GOT3 (cell line): ENCODE data around the gene SPOCK1.

Experiments
- DNase-seq: peaks from one replicate; lab custom pipeline; 2025; ENCODE audit warnings: mixed read lengths; lab: John Stamatoyannopoulos, UW

Gene SPOCK1

DNA sequence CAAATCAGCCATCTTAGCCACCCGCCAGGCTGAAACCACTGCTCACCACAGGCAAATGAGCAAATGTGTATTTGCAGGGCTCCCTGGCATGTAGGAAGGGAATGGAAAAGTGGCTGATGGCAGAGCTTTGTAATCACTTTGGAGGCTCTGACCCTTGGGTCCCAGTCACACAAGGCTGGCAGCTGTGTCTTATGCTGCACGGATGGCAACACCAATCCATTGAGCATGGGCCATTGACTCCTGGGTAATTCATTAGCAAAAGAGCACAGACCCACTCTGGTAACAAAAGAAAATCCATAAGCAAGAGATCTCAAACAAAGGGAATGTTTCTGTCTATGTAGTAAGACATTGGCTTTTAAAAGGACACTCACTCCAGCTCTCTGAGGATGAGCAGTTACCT, 57.6 kb downstream of the SPOCK1 start:
- DNase-seq = no peak

- DNase-seq = no peak
These were observed 58.3 kb downstream of the SPOCK1 start for GRCh38 chr5:137440795-137441194.

DNA sequence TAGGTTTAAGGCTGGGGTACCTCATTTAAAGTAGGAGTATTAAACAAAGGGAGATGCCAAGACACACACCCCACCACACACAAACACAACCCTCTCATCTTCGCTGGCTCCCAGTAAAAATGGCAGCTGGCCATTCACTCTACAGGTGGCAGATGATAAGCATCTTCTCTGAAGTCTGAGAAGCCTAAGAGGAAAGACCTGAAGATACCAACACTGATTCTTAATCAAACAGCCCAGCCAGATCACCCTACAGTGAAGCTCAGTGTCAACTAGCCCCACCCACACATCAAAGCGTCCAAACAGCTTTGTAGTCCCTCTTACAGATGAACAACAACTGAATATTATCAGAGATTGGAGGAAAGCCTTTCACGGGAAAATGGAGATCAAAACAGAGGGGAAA, 59.5 kb downstream of the SPOCK1 start:
- no peak for DNase-seq

DNA sequence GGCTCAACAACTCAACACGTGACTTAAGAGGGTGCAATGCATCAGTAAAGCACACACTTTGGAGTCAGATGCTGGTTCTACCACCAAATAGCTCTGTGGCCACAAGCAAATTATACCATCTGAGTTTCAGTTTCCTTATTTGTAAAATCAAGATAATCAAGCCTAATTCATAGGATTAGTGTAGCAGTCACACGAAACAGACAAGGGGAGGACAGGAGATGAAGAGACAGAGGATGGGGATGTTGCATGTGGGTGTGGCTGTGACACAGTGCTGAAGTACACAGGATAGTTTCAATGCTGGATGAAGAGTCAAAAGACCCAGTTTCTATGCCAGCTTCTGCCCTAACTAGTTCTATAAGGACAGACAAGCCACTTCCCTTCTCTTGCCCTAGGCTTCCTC, 60.2 kb downstream of the SPOCK1 start:
- no peak for DNase-seq

- DNase-seq = no peak
These were observed 61.4 kb downstream of the SPOCK1 start for GRCh38 chr5:137437774-137438173.

DNA sequence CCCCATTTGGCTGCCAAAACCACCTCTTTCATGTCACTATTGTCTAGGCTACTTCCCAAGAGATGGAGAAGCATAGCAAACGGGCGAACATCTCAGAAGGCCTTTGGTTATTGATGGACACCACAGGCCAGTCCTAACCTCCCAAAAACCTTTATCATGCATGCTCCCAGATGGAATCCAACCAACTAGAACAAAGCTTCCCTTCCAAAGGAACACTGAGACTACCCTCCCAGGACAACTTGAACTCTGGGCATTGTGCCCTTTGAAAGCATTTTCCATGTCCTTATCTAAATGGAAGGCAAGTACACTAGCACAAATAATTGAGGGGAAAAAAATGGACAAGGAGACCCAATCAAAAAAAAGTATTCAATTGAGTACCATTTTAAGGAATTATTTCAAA, 65.6 kb downstream of the SPOCK1 start:
- no peak for DNase-seq

GRCh38 chr5:137432376-137432775, 66.8 kb downstream of the SPOCK1 start:
- DNase-seq = no peak

GRCh38 chr5:137431051-137431450, 68.1 kb downstream of the SPOCK1 start:
- DNase-seq = no peak

DNA sequence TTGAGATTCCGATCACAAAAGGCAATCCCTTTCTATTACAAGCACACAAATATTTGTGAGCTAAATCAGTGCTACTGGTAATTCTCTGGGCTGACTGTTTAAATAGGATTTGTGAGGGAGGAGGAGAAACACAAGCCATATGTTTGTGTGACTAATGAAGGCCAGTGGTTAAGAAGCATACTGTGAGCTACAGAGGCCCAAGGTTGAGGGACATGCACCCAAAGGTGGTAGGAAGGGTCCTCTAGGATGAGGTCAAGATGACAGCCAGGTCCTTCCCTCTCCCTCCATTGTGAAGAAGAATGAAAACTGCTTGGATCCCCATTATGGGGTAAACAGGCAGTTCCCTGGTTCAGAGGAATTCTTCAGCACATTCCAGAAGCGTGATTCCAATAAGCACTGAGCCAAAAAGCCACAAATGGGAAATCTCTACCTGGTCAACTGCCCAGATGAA, 83.9 kb downstream of the SPOCK1 start:
- no peak for DNase-seq

- DNase-seq = no peak
These were observed 84.9 kb downstream of the SPOCK1 start for GRCh38 chr5:137414112-137414755.

- no peak for DNase-seq
These were observed 87.0 kb downstream of the SPOCK1 start for GRCh38 chr5:137412136-137412535.

- no peak for DNase-seq
These were observed 88.7 kb downstream of the SPOCK1 start for GRCh38 chr5:137410234-137411010.

DNA sequence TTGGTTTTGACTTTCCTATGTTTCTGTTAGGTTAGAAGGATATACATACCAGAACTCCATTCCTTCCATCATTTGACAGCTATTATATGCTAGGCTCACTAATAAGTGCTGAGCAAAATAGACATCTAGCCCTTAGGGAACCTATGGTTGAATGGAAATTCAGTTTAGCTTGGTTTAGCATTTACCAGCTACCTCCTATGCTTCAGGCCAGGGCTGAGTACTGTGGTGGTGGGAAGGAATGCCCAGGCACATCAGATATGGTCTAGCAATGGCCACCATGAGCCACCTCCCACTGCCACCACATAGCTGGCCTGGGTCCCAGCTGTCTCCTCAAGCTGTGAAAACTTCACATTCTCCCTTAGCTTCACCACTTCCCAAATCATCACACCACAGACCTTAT, 89.4 kb downstream of the SPOCK1 start:
- DNase-seq = no peak

DNA sequence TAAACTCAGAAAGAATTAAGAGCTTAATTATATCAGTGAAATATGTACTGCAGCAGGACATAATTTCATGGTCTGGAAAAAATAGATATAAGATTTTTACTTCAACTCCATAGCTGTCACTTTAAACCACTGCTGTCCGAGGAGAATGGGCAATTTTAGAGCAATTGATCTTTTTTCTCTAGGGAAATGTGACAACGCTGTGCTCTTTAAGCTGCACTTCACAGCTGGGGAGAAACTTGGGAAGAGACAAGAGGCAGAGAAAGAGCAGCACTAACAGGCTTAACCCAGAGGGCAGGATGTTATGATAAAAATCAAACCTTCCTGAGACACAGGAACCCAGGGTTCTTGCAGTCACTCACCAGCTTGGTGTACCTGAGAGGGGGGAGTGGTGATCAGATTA, 92.0 kb downstream of the SPOCK1 start:
- no peak for DNase-seq

GRCh38 chr5:137405393-137405792, 93.7 kb downstream of the SPOCK1 start:
- DNase-seq = no peak

DNA sequence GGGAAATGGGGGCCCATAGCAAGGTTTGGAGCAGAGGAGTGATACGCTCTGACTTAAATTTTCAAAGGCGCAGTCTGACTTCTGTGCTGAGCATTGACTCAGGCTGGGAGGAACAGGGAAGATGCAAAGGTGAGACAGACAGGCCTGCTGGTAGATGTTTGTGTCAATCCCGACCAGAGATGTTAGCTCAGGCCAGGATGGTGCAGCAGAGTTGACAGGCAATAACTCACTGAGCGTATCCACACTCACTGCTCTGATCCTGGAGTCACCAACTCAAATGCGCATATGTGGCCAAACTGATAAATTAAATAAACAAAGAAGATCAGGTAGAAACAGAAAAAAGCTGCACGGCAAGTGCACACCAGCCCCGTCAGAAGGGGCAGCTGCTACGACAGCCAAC, 95.3 kb downstream of the SPOCK1 start:
- DNase-seq = no peak

DNA sequence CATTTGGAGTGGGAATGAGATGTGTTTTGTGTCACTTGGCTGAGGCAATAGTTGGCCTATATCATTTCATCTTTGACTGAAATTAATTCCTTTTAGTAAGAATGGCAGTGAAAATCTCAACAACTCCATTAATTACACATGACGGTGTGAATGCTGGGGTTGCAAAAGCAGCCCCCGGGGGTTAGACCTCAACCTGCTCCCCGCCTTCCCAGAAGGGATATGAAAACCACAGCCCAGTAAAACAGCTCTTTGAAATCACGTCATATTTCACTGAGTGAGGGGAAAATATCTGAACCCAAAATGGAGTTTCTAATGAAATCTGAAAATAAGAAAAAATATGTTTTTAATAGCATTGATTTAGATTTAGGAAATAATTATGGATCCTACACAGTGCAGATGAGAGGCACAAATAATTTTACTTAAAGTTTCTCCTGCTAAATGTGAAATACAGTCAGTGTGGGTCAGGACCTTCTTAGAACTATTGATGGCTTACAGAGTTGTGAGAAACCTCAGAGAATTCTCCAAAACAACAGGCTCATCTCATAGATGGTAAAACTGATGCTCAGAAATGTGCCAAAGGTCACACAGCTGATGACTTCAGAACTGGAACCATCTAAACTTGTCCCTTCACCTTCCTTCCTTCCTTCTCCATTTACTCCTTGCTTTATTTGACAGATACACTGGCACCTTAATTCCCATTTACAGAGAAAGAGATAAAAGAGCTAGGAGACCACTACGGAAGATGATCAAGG, 96.5 kb downstream of the SPOCK1 start:
- DNase-seq = no peak

- no peak for DNase-seq
These were observed 97.2 kb downstream of the SPOCK1 start for GRCh38 chr5:137401946-137402345.

GRCh38 chr5:137400571-137400970, 98.6 kb downstream of the SPOCK1 start:
- no peak for DNase-seq

DNA sequence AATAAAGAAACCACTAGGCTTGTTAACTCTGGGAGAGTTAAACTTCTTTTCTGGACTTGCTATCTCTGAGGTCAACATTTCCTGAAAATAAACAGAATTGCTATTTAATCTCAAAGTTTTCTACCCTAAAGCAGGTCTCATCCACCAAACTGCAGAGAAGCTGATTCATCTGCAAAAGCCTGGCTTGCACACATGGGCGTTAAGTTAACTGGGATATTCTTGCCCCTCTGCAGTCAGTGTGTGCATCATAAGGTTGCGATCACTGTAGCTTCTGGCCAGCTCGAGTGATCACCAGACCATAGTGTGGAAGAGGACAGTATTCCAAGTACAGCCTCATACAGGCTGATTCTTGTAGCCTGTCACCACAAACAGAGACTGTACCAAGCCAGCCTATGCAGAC, 99.2 kb downstream of the SPOCK1 start:
- DNase-seq = no peak

DNA sequence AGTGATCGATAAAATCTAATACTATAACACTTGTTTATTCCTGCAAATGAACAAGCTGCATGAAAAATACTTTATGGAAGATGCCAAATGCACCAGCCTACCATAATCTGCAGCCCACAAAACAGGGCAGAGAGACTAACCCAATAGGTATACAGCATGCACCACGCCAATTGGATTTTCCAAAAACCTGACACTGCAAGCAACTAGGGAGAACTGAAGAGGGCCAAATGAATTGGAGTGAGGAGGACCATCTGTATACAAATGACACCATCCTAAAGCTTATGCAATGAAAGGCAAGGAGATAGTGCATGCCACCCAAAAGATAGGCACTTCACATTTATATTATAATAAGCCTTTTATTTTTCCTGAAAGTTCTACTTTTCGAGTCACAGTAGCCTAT, 100.4 kb downstream of the SPOCK1 start:
- DNase-seq = no peak

GRCh38 chr5:137398154-137398553, 101.0 kb downstream of the SPOCK1 start:
- DNase-seq = no peak
